GM18498 (cell line): ENCODE data around the gene SH3RF2.
A peak's percentile ranks its signal among the peaks of the same experiment; 100 is the strongest.
"Not testable (repeated sequence)": the region's sequence is repeated elsewhere in the genome, so short reads cannot be mapped to it uniquely, and the experiment has no call there.

Source experiments
- ATAC-seq: cut with Tn5 transposase; IDR thresholded peaks from one replicate; pipeline ENCODE4 v1.9.1; 2021; ENCODE audit warnings: mild to moderate bottlenecking, moderate library complexity; ENCODE audit not compliant: unreplicated experiment

The SH3RF2 gene

GRCh38 chr5:146073239-146073900, 137.0 kb downstream of the SH3RF2 start:
- no peak for ATAC-seq

- no peak for ATAC-seq
These were observed 139.7 kb downstream of the SH3RF2 start for GRCh38 chr5:146076028-146076427.

DNA sequence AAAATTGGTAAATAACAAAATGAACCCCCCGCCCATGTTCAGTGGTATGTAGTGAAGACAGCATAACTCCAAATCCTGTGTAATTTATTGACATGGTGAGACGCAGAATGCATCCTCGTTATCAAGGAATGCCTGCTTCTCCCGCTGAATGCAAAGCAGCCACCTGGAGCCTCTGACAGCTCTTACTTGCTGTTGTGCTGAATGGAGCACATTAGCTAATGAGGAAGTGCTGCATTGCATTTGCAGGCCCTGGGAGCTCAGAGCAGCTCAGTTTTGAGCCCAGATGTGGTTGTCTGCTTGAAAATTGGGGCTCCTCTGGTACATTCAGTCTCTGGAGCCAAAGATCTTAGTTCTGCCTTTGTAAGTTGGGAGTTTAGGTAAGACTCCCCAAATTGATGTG, 140.1 kb downstream of the SH3RF2 start:
- no peak for ATAC-seq

- no peak for ATAC-seq
These were observed 142.2 kb downstream of the SH3RF2 start for GRCh38 chr5:146078566-146078965.

DNA sequence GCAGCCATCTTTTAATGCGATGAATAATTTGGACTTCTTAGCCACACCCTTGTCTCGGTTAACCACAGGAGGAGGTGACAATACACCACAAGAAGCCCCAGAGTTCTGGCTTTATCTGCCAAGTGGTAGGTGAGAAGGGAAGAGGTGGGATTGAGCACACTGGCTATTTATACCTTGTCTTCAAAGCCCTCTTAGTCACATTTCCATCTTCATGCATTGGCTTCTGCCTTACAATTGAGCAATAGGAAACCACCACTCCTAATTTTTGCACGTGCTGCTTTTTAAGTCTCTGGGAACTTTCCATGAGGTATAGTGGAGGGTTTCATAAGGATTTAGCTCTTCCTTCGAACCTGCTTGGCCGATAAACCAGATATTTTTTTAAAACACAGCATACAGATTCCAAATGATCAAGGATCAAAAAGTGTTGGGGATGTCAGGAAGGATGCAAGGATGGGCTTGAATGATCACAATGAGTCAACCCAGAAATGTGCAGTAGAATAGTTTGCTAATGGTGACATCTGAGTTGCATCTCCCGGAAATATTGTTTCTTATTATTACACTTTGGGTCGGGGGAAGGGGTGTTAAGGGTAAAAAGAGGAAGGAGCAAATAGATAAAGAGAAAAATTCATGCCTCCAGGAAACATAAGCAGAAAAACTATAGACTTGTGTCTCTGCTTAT, 143.5 kb downstream of the SH3RF2 start:
- ATAC-seq = no peak

GRCh38 chr5:146081556-146081955, 145.2 kb downstream of the SH3RF2 start:
- ATAC-seq = no peak

DNA sequence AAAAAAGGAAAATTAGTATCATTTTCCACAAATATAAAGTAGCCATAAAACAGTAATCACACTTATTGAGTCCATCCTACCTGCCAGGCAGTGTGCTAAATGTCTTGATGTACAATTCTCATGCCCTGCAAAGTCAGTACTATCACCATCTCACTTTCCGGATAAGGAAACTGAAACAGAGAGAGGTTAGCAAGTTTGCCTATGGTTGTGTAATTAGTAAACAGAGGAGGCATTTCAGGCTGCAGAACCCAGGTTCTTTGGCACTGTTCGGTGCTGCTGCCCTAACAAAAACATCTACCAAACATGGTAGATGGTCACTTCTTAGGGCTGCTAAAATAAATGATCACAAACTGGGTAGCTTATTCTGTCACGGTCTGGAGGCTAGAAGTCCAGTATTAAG, 146.4 kb downstream of the SH3RF2 start:
- peak; percentile 98 for ATAC-seq

- no peak for ATAC-seq
These were observed 148.0 kb downstream of the SH3RF2 start for GRCh38 chr5:146084376-146084775.

- ATAC-seq = no peak
These were observed 151.7 kb downstream of the SH3RF2 start for GRCh38 chr5:146088098-146088497.

GRCh38 chr5:146089287-146089686, 152.9 kb downstream of the SH3RF2 start:
- no peak for ATAC-seq

DNA sequence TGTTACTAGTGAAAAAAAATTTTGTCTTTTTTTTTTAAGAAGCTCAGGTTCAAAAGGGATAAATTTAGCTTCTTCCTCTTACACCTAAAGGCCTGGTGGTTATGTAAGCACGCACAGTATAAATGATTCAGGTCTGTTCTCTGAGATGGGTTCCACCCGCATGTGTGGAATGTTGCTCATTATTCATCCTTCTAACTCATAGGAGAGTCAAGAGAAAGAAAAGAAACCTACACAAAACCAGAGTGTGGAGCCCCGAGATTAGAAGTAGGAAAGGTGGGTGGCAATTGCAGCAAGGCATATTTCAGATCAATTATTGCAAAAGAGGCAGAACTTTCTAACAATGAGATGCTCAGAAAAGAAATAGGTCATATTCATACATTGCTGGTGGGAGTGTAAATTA, 155.5 kb downstream of the SH3RF2 start:
- no peak for ATAC-seq

GRCh38 chr5:146098047-146098446, 161.7 kb downstream of the SH3RF2 start:
- ATAC-seq = no peak

DNA sequence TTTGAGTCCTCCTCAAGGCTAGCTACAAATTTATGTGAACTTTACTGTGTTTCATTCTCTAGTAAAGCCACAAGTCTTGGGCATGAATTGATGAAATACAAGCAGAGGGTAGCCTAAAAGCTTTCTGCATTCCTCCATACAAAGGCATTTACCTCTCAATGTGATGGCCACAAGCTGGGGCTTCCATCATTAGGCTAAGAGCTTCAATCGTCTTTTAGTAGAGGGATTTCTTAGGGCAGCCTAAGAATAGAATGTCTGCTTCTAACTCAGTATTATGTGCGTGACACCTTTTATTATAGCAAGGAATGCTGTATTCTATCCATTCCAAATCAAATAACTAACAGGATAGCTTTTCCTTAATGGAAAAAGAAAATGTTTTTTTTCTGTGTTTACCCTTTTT, 165.3 kb downstream of the SH3RF2 start:
- ATAC-seq = no peak

- ATAC-seq = no peak
These were observed 167.2 kb downstream of the SH3RF2 start for GRCh38 chr5:146103594-146103993.

- ATAC-seq = no peak
These were observed 169.1 kb downstream of the SH3RF2 start, which contains the start of gene PLAC8L1 for GRCh38 chr5:146105477-146105876. Gene PLAC8L1 (minus strand): TSS chr5:146105577. CDS start chr5:146104311, 1,266 bp downstream.

DNA sequence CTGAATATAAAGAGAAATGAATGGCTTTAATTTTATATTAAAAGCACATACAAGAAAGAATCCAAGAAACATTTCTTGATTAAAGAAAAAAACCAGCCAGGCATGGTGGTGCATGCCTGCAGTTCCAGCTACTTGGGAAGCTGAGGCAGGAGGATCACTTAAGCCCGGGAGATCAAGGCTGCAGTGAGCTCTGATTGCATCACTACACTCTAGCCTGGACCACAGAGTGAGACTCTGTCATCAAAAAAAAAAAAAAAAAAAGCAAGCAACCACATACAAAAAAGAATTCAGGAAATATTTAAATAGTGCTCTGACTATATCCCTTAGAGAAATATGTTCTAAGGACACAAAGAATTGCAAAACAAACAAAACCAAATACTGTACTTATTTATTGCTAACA, 171.5 kb downstream of the SH3RF2 start:
- ATAC-seq = no peak

DNA sequence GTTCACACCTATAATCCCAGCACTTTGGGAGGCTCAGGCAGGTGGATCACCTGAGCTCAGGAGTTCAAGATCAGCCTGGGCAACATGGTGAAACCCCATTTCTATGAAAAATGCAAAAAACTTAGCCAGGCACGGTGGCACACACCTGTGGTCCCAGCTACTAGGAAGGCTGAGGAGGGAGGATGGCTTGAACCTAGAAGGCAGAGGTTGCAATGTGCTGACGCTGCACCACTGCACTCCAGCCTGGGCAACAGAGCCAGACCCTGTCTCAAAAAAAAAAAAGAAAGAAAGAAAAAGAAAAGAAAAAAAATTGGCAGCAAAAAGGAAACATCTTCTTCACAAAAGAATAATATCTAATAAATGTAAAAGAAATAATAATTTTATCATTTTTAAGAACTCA, 172.5 kb downstream of the SH3RF2 start:
- ATAC-seq = not testable (repeated sequence)

- no peak for ATAC-seq
These were observed 173.0 kb downstream of the SH3RF2 start for GRCh38 chr5:146109379-146109778.

GRCh38 chr5:146111409-146111808, 175.0 kb downstream of the SH3RF2 start:
- ATAC-seq = no peak

GRCh38 chr5:146112476-146112875, 176.1 kb downstream of the SH3RF2 start:
- ATAC-seq = no peak
